Osteoblast (primary cell): ENCODE data around the gene NRP2. TPM values are rescaled to one million over a fixed set of nuclear protein-coding genes. Genes with fewer than 3 reads are reported as not detected.

Source experiments
- DNase-seq: peaks from one replicate; pipeline ENCODE4 v3.0.0; 2011; ENCODE audit warnings: low spot score, mixed read lengths; ENCODE audit not compliant: insufficient read length; ENCODE audit errors: missing footprints
- H2AFZ ChIP-seq: 2 replicates; pipeline ENCODE4 v1.6.0; 2011; ENCODE audit warnings: mild to moderate bottlenecking, low read length
- H3K27ac ChIP-seq: 2 replicates; pipeline ENCODE4 v1.5.1; 2011; ENCODE audit warnings: mild to moderate bottlenecking, low read depth, low read length, moderate library complexity
- H3K27me3 ChIP-seq: 2 replicates; pipeline ENCODE4 v1.6.0; 2012; ENCODE audit warnings: mild to moderate bottlenecking, control low read depth, inconsistent platforms, low read length, moderate library complexity; ENCODE audit not compliant: insufficient read depth
- H3K36me3 ChIP-seq: 2 replicates; pipeline ENCODE4 v1.5.1; 2011; ENCODE audit warnings: mild to moderate bottlenecking, low read length, control low read depth, moderate library complexity; ENCODE audit not compliant: insufficient read depth
- H3K4me1 ChIP-seq: 2 replicates; pipeline ENCODE4 v1.5.1; 2011; ENCODE audit warnings: mild to moderate bottlenecking, low read length, control low read depth, moderate library complexity; ENCODE audit not compliant: insufficient read depth
- H3K4me2 ChIP-seq: 2 replicates; pipeline ENCODE4 v1.6.0; 2011; ENCODE audit warnings: mild to moderate bottlenecking, low read length; ENCODE audit not compliant: insufficient read depth
- H3K4me3 ChIP-seq: fragments of 200-600 bp; sonication (generic); 3 replicates; pipeline ENCODE4 v1.5.1; 2012; ENCODE audit warnings: mild to moderate bottlenecking, low read length, inconsistent platforms; ENCODE audit not compliant: insufficient read depth
- H3K79me2 ChIP-seq: 2 replicates; pipeline ENCODE4 v1.6.0; 2012; ENCODE audit warnings: mild to moderate bottlenecking, low read length, control low read depth, inconsistent platforms; ENCODE audit not compliant: insufficient read depth
- H3K9me3 ChIP-seq: 2 replicates; pipeline ENCODE4 v1.5.1; 2011; ENCODE audit warnings: low read depth, low read length, control low read depth
- H4K20me1 ChIP-seq: 2 replicates; pipeline ENCODE4 v1.6.0; 2012; ENCODE audit warnings: mild to moderate bottlenecking, low read length, control low read depth; ENCODE audit not compliant: insufficient read depth
- CTCF ChIP-seq: IDR thresholded peaks from 2 replicates; pipeline ENCODE4 v1.5.1; 2011; ENCODE audit warnings: mild to moderate bottlenecking, low read depth, low read length, moderate library complexity; ENCODE audit errors: extremely low read depth
- total RNA-seq: library from RNA; depleted of rRNA; stranded (reverse); fragments of >200 nt; gene quantifications from 2 replicates; pipeline ENCODE4 v1.2.3, GENCODE V29; 2012

Gene NRP2
- total RNA-seq, 1 donor, result 183 TPM

- Histone ChIP-seq H3K79me2 (peaks cover 30% of the 10 kb centered on the region), H3K9me3 (no peaks in the 10 kb centered on the region), H2AFZ (no peak overlapping the region), H3K4me1 (peaks cover 40% of the 10 kb centered on the region), H3K27me3 (no peaks in the 10 kb centered on the region), H3K4me2 (no peak overlapping the region), H4K20me1 (no peaks in the 10 kb centered on the region), H3K36me3 (peaks cover 28% of the 10 kb centered on the region), H3K4me3 (no peak overlapping the region), H3K27ac (peak overlapping the region; percentile 76)
- no peak for DNase-seq
- TF ChIP-seq CTCF, result no peak
Observed at GRCh38 chr2:205713086-205713485, 30.8 kb downstream of the NRP2 start.

GRCh38 chr2:205714058-205714776 is 31.9 kb downstream of the NRP2 start:
- no peaks in the 10 kb centered on the region for H4K20me1 ChIP-seq
- no peak for TF ChIP-seq CTCF
- H3K4me1 ChIP-seq, result peaks cover 31% of the 10 kb centered on the region
- H3K9me3 ChIP-seq, result no peaks in the 10 kb centered on the region
- peak overlapping the region; percentile 76 for H3K27ac ChIP-seq
- H3K4me2 ChIP-seq, result peak overlapping the region; percentile 2
- H2AFZ ChIP-seq, result peak overlapping the region; percentile 11
- no peak overlapping the region for H3K4me3 ChIP-seq
- H3K27me3 ChIP-seq, result no peaks in the 10 kb centered on the region
- peaks cover 22% of the 10 kb centered on the region for H3K79me2 ChIP-seq
- no peak for DNase-seq
- H3K36me3 ChIP-seq, result peaks cover 31% of the 10 kb centered on the region

GRCh38 chr2:205714789-205715720 is 32.8 kb downstream of the NRP2 start:
- Histone ChIP-seq H3K27me3 (no peaks in the 10 kb centered on the region), H3K79me2 (peaks cover 16% of the 10 kb centered on the region), H4K20me1 (no peaks in the 10 kb centered on the region), H3K9me3 (no peaks in the 10 kb centered on the region), H3K4me1 (peaks cover 30% of the 10 kb centered on the region), H3K27ac (peak overlapping the region; percentile 76), H2AFZ (peak overlapping the region; percentile 11), H3K4me2 (no peak overlapping the region), H3K36me3 (peaks cover 36% of the 10 kb centered on the region), H3K4me3 (no peak overlapping the region)
- DNase-seq, result no peak
- no peak for TF ChIP-seq CTCF
